Ishikawa (cell line): Measurements from ENCODE around the gene CREB3L2.

ENCODE experiments used
- NFIC ChIP-seq: IDR thresholded peaks from 2 replicates; pipeline ENCODE4 v1.6.1; 2012
- YY1 ChIP-seq: IDR thresholded peaks from 2 replicates; pipeline ENCODE4 v1.6.1; 2012; ENCODE audit warnings: low read depth

GRCh38 chr7:137890449-137890921 is 111.4 kb downstream of the CREB3L2 start:
- no peak for TF ChIP-seq NFIC
- no peak for TF ChIP-seq YY1
